H1 (cell line): Measurements from ENCODE around the gene DERL2. TPM values are rescaled to one million over a fixed set of nuclear protein-coding genes. Genes with fewer than 3 reads are reported as not detected.

ENCODE experiments used
- CTCF ChIA-PET: fragments of 300-600 bp; sonication (Branson Sonifier 250); formaldehyde crosslinking; loops from one replicate; lab custom pipeline; 2021; ENCODE audit not compliant: partially characterized antibody; lab: Charles Lee
- POLR2A ChIA-PET: fragments of 300-600 bp; sonication (Branson Sonifier 250); formaldehyde crosslinking; loops from one replicate; lab custom pipeline; 2021; ENCODE audit warnings: inconsistent platforms; ENCODE audit not compliant: partially characterized antibody; lab: Charles Lee
- DNase-seq, 2 experiments: peaks; one replicate each; pipeline versions ENCODE4 v3.0.0 to v3.0.0-alpha.2; 2010 to 2022; ENCODE audit warnings: low spot score in 2 of 2, low read depth in 1 of 2, mixed read lengths in 1 of 2
- FAIRE-seq: peaks from 2 replicates; lab custom pipeline; 2011; peaks lifted over from hg19 to GRCh38; lab: Jason Lieb, UNC
- H2AFZ ChIP-seq: 2 replicates; pipeline ENCODE4 v1.8.1; 2012; ENCODE audit warnings: low read length, inconsistent platforms
- H2AK5ac ChIP-seq: 2 replicates; pipeline ENCODE4 v1.6.1; 2013; ENCODE audit warnings: low read depth, low read length
- H2BK120ac ChIP-seq: replicated peaks from 2 replicates; pipeline ENCODE3; 2013; ENCODE audit warnings: low read depth, low read length, inconsistent platforms
- H2BK12ac ChIP-seq: 2 replicates; pipeline ENCODE4 v1.6.1; 2013; ENCODE audit warnings: low read depth, low read length
- H2BK15ac ChIP-seq: 2 replicates; pipeline ENCODE4 v1.6.1; 2013; ENCODE audit warnings: low read length
- H2BK20ac ChIP-seq: 2 replicates; pipeline ENCODE4 v1.6.1; 2013; ENCODE audit warnings: low read length
- H2BK5ac ChIP-seq: 2 replicates; pipeline ENCODE4 v1.6.1; 2013; ENCODE audit warnings: low read depth, low read length
- H3K14ac ChIP-seq: 2 replicates; pipeline ENCODE4 v1.6.1; 2013; ENCODE audit warnings: inconsistent platforms; ENCODE audit not compliant: insufficient read length
- H3K18ac ChIP-seq: 2 replicates; pipeline ENCODE4 v1.6.1; 2013; ENCODE audit warnings: low read length; ENCODE audit errors: extremely low read depth
- H3K23ac ChIP-seq: 2 replicates; pipeline ENCODE4 v1.6.1; 2013; ENCODE audit warnings: inconsistent platforms; ENCODE audit not compliant: insufficient read length
- H3K23me2 ChIP-seq: 2 replicates; pipeline ENCODE4 v1.6.1; 2013; ENCODE audit warnings: low read depth, low read length
- H3K27ac ChIP-seq: 2 replicates; pipeline ENCODE4 v1.6.1; 2011; ENCODE audit warnings: low read depth, low read length, inconsistent platforms
- H3K27me3 ChIP-seq, 4 experiments: replicated peaks in 1 of 4; 1 replicate in 1 of 4; 2 replicates in 3 of 4; pipeline versions ENCODE4 v1.6.1 to v1.8.1; 2011 to 2013; ENCODE audit warnings: low read length in 3 of 4, mild to moderate bottlenecking in 3 of 4, inconsistent platforms in 2 of 4, mixed read lengths in 2 of 4, moderate library complexity in 1 of 4; ENCODE audit not compliant: control insufficient read depth in 3 of 4, insufficient read depth in 3 of 4; ENCODE audit errors: extremely low read depth in 1 of 4
- H3K36me3 ChIP-seq, 4 experiments: 2 replicates each; pipeline versions ENCODE4 v1.6.1 to v1.8.1; 2011 to 2013; ENCODE audit warnings: mild to moderate bottlenecking in 4 of 4, low read length in 3 of 4, moderate library complexity in 2 of 4, control low read depth in 1 of 4, inconsistent platforms in 1 of 4; ENCODE audit not compliant: insufficient read depth in 4 of 4, control insufficient read depth in 2 of 4
- H3K4ac ChIP-seq: replicated peaks from 2 replicates; pipeline ENCODE3; 2013; ENCODE audit warnings: low read length, low read depth, mixed read lengths, inconsistent platforms; ENCODE audit not compliant: insufficient read length
- H3K4me1 ChIP-seq, 4 experiments: replicated peaks in 1 of 4; 1 replicate in 1 of 4; 2 replicates in 3 of 4; pipeline versions ENCODE4 v1.6.1 to v1.8.1; 2011 to 2013; ENCODE audit warnings: low read length in 3 of 4, inconsistent platforms in 2 of 4, mixed read lengths in 1 of 4; ENCODE audit not compliant: insufficient read depth in 4 of 4, control insufficient read depth in 3 of 4
- H3K4me2 ChIP-seq, 2 experiments: 2 replicates each; pipeline versions ENCODE4 v1.6.1 to v1.8.1; 2011 to 2013; ENCODE audit warnings: low read depth in 2 of 2, low read length in 2 of 2, control low read depth in 1 of 2, inconsistent platforms in 1 of 2, mild to moderate bottlenecking in 1 of 2; ENCODE audit not compliant: insufficient read depth in 1 of 2
- H3K4me3 ChIP-seq, 4 experiments: fragments of 200-600, 300-600 bp in 1 of 4; sonication (generic), shearing (Covaris generic), sonication (Bioruptor Twin) in 1 of 4; 2 replicates each; pipeline versions ENCODE4 v1.5.1 to v1.8.1; 2011 to 2016; ENCODE audit warnings: low read length in 4 of 4, low read depth in 3 of 4, control low read depth in 2 of 4, inconsistent platforms in 2 of 4, mild to moderate bottlenecking in 2 of 4, mixed read lengths in 1 of 4, moderate library complexity in 1 of 4; ENCODE audit not compliant: insufficient read depth in 2 of 4; ENCODE audit errors: extremely low read depth in 1 of 4
- H3K56ac ChIP-seq: replicated peaks from 2 replicates; pipeline ENCODE3; 2013; ENCODE audit warnings: low read depth, mild to moderate bottlenecking, mixed read lengths, low read length, inconsistent platforms; ENCODE audit not compliant: insufficient read length
- H3K79me1 ChIP-seq: 2 replicates; pipeline ENCODE4 v1.6.1; 2013; ENCODE audit warnings: low read depth, low read length, control low read depth
- H3K79me2 ChIP-seq, 2 experiments: 2 replicates each; pipeline versions ENCODE4 v1.6.1 to v1.8.1; 2012 to 2013; ENCODE audit warnings: low read length in 2 of 2, mild to moderate bottlenecking in 2 of 2, inconsistent platforms in 1 of 2; ENCODE audit not compliant: insufficient read depth in 2 of 2, control insufficient read depth in 1 of 2
- H3K9ac ChIP-seq, 4 experiments: replicated peaks in 1 of 4; 1 replicate in 1 of 4; 2 replicates in 3 of 4; pipeline versions ENCODE4 v1.6.1 to v1.8.1; 2011 to 2013; ENCODE audit warnings: low read depth in 3 of 4, low read length in 3 of 4, control low read depth in 2 of 4, mild to moderate bottlenecking in 2 of 4, moderate library complexity in 2 of 4, inconsistent platforms in 1 of 4; ENCODE audit errors: extremely low read depth in 1 of 4
- H3K9me3 ChIP-seq, 2 experiments: 2 replicates each; pipeline versions ENCODE4 v1.6.1 to v1.8.1; 2012 to 2013; ENCODE audit warnings: mild to moderate bottlenecking in 2 of 2, moderate library complexity in 2 of 2, control low read depth in 1 of 2, inconsistent platforms in 1 of 2, low read depth in 1 of 2, low read length in 1 of 2, mixed read lengths in 1 of 2; ENCODE audit not compliant: insufficient read depth in 2 of 2
- H4K20me1 ChIP-seq, 2 experiments: replicated peaks in 1 of 2; 2 replicates each; pipeline versions ENCODE3 to v1.8.1; 2011 to 2013; ENCODE audit warnings: inconsistent platforms in 2 of 2, low read length in 2 of 2, mild to moderate bottlenecking in 1 of 2; ENCODE audit not compliant: insufficient read depth in 2 of 2, control insufficient read depth in 1 of 2
- H4K5ac ChIP-seq: 2 replicates; pipeline ENCODE4 v1.6.1; 2013; ENCODE audit warnings: low read length, low read depth, mixed read lengths, inconsistent platforms; ENCODE audit not compliant: insufficient read length
- H4K8ac ChIP-seq: 2 replicates; pipeline ENCODE4 v1.8.0; 2013; ENCODE audit warnings: mild to moderate bottlenecking, moderate library complexity, low read length, inconsistent platforms; ENCODE audit not compliant: insufficient read depth; ENCODE audit errors: extremely low read depth
- H4K91ac ChIP-seq: replicated peaks from 2 replicates; pipeline ENCODE3; 2013; ENCODE audit warnings: low read length, mixed read lengths, inconsistent platforms; ENCODE audit not compliant: insufficient read length
- ASH2L ChIP-seq: fragments of 200-600, 300-600 bp; sonication (generic); IDR thresholded peaks from one replicate; pipeline ENCODE4 v1.7.1; 2017; ENCODE audit warnings: low read length
- POLR2AphosphoS5 ChIP-seq: IDR thresholded peaks from 2 replicates; pipeline ENCODE4 v1.6.1; 2011; ENCODE audit warnings: low read depth, low read length
- SP2 ChIP-seq: IDR thresholded peaks from 2 replicates; pipeline ENCODE4 v1.6.1; 2012; ENCODE audit warnings: mild to moderate bottlenecking, low read length, inconsistent platforms
- WGBS, 2 experiments: shearing (Covaris generic) in 1 of 2; methylation state at CpG; one replicate each; pipeline versions ENCODE4 v1.1.6 to v1.1.7; 2013 to 2015; ENCODE audit warnings: low lambda C conversion rate in 2 of 2, mixed read lengths in 2 of 2, inconsistent platforms in 1 of 2, low coverage in 1 of 2, missing lambda C conversion rate in 1 of 2; ENCODE audit not compliant: insufficient replicate concordance in 2 of 2, insufficient coverage in 1 of 2, insufficient read length in 1 of 2; ENCODE audit errors: extremely low coverage in 1 of 2, missing lambda C conversion rate in 1 of 2; 5-methylcytosine and 5-hydroxymethylcytosine counted together
- polyA plus RNA-seq, 7 experiments: library from polyadenylated mRNA; depleted of rRNA in 3 of 7; stranded (reverse) in 5 of 7; unstranded in 2 of 7; fragments of >200 nt in 5 of 7; fragments of 200-250 nt in 2 of 7; gene quantifications; 1 replicate in 5 of 7; 2 replicates in 1 of 7; 4 replicates in 1 of 7; pipeline versions ENCODE4 v1.2.1 to v1.2.3, GENCODE V29; 2011 to 2013; ENCODE audit warnings: missing spikeins in 2 of 7, mixed read lengths in 2 of 7
- total RNA-seq: library from RNA; stranded (reverse); fragmentation: NEBNext Ultra II Directional; extraction: Animal tissue kit (Norgen Biotek cat#: 25700); gene quantifications from 2 replicates; pipeline ENCODE4 v1.2.1, GENCODE V29; 2021
- TF ChIP-seq, protein P1 (sequence below): IDR thresholded peaks from 2 replicates; pipeline ENCODE4 v1.6.1; 2011; ENCODE audit warnings: low read depth, mild to moderate bottlenecking, low read length; ENCODE audit not compliant: insufficient read depth

The DERL2 gene
- total and polyA plus RNA-seq, 2 of the 8 experiments (the other 6 are each of a cell fraction or from before 2014, with no cell fraction given) = 55.3 to 58.4 TPM

DNA sequence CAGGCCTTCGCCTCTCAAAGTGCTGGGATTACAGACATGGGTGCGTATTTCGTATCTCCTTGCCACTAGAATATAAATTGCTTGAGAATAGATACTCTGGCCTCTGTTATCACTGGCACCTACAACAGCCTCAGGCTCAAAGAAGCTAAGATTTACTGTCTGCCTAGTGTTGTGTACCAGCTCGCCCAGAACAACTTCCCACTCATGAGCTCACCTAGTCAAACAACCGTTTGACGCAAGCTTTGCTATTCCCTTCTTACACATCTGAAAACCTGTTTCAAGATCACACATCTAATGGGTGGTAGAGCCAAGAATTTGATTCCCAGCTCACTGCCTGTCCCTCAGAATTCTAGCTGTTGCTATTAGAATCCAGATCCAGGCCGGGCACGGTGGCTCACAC lies 24.8 kb upstream of the DERL2 start:
- Histone ChIP-seq H3K79me1 (no peaks in the 10 kb centered on the region), H4K5ac (no peak overlapping the region), H4K20me1 (no peaks in the 10 kb centered on the region), H3K18ac (no peak overlapping the region), H3K56ac (no peak overlapping the region), H2BK15ac (0 out of 2 replicates have a peak overlapping the region, but pooled peaks have one; percentile 72), H3K4me3 (no peak overlapping the region), H3K23ac (no peak overlapping the region), H2BK5ac (no peak overlapping the region), H3K79me2 (no peaks in the 10 kb centered on the region), H2BK120ac (no peak overlapping the region), H3K4me2 (0 out of 4 replicates have a peak overlapping the region, but pooled peaks of 1 of the 2 experiments have one; percentile 36), H3K23me2 (no peaks in the 10 kb centered on the region), H4K8ac (no peak overlapping the region), H2AFZ (no peak overlapping the region), H2AK5ac (no peak overlapping the region), H3K36me3 (no peaks in the 10 kb centered on the region), H3K27ac (no peak overlapping the region), H3K4ac (no peak overlapping the region), H2BK12ac (no peak overlapping the region), H3K14ac (no peak overlapping the region), H3K9ac (no peak overlapping the region), H3K4me1 (peaks cover 0 to 3% (median 0%) of the 10 kb centered on the region in 4 experiments; a peak in 1 of 7 replicates), H4K91ac (no peak overlapping the region), H3K9me3 (no peaks in the 10 kb centered on the region), H2BK20ac (no peak overlapping the region), H3K27me3 (no peaks in the 10 kb centered on the region)
- DNase-seq (no peak), FAIRE-seq (no peak)
- ChIA-PET POLR2A (no interaction called here), CTCF (interaction anchor here (0.6 kb wide), 1 partner anchor 122 kb away, joined by 3 read pairs; no protein-coding TSS in a partner anchor)
- 63% methylated on average over 8 of the region's 8 CpGs; no CpG with 5 or more reads in 1 of the 2 experiments for WGBS, 2 experiments
- TF ChIP-seq POLR2AphosphoS5 (no peak), SP2 (no peak), ASH2L (no peak)
- TF ChIP-seq, protein P1, sequence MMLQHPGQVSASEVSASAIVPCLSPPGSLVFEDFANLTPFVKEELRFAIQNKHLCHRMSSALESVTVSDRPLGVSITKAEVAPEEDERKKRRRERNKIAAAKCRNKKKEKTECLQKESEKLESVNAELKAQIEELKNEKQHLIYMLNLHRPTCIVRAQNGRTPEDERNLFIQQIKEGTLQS = no peak
